ENCODE results near the gene SOX14. TPM values are rescaled to one million over a fixed set of nuclear protein-coding genes. Genes with fewer than 3 reads are reported as not detected.

The SOX14 gene
- total RNA-seq, 4 donors from 2014 or later = 0.14 TPM; not detected in 3

DNA sequence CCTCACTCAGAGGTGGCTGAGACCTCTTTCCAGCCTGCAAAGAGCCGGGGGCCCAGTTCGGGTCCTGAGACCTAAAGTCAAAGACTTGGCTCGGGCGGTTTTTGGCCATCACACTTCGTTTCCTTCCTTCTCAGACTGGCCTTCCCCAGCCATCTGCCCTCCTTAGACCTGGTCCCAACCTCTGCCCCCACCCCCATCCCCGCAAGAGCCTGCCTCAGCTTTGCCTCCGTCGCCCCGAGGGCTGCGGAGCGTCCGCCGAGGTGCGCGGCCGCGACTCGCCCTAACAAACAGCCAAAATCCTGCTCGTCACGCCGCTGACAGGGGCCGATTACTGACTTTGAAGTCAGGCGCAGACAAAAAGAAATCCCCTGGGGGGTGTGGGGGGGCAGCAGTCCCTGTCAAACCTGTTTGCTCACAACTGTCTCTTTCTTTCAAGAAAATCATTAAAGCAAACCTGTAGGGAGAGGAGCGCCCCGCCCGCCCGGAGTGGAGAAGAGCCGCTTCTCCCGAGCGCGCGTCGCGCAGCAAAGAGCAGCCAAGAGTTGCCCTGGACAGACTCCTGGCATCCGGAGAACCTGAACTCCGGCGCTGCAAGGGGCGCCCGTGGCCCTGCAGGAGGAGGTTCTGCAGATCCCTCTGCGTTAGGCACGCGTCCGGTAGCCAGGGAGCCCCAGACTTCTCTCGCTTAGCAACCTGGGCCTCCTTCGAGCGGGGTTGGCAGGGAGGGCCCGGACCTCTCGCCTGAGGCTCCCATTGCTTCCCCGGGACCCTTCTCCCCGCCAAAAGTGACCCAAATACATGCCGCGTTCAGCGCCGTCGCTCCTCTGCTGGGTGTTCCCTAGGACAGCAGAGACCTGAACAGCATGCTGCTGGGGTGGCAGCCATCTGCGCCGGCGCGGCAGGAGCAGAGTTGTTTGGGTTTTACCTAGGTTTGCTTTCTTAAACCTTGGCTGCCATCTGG, 4.5 kb downstream of the SOX14 start:
- Histone ChIP-seq H3K4me1 (peaks cover 0 to 23% of the 10 kb centered on the region in 2 donors), H3K27me3 (peaks cover 0 to 87% of the 10 kb centered on the region in 2 donors), H3K27ac (no peak overlapping the region), H3K4me3 (peak overlapping the region in 1 of 2 donors; percentile 13), H3K9me3 (no peaks in the 10 kb centered on the region), H3K36me3 (no peaks in the 10 kb centered on the region)
- TF ChIP-seq POLR2A (IDR thresholded peaks at IDR 0.05) = no peak
- TF ChIP-seq, protein P1, sequence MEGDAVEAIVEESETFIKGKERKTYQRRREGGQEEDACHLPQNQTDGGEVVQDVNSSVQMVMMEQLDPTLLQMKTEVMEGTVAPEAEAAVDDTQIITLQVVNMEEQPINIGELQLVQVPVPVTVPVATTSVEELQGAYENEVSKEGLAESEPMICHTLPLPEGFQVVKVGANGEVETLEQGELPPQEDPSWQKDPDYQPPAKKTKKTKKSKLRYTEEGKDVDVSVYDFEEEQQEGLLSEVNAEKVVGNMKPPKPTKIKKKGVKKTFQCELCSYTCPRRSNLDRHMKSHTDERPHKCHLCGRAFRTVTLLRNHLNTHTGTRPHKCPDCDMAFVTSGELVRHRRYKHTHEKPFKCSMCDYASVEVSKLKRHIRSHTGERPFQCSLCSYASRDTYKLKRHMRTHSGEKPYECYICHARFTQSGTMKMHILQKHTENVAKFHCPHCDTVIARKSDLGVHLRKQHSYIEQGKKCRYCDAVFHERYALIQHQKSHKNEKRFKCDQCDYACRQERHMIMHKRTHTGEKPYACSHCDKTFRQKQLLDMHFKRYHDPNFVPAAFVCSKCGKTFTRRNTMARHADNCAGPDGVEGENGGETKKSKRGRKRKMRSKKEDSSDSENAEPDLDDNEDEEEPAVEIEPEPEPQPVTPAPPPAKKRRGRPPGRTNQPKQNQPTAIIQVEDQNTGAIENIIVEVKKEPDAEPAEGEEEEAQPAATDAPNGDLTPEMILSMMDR (IDR thresholded peaks at IDR 0.05) = no peak
- DNase-seq = no peak
- intact Hi-C loops (cut with DNase I; ENCODE audit: low total_unique reads) = no loop called here

GRCh38 chr3:137769322-137770065, 5.4 kb downstream of the SOX14 start:
- Histone ChIP-seq H3K27me3 (peaks cover 0 to 95% of the 10 kb centered on the region in 2 donors), H3K4me1 (peaks cover 0 to 23% of the 10 kb centered on the region in 2 donors), H3K9me3 (no peaks in the 10 kb centered on the region), H3K36me3 (no peaks in the 10 kb centered on the region), H3K27ac (no peak overlapping the region), H3K4me3 (no peak overlapping the region)
- intact Hi-C loops (cut with DNase I; ENCODE audit: low total_unique reads) = no loop called here
- TF ChIP-seq, protein P1 (IDR thresholded peaks at IDR 0.05) = no peak
- TF ChIP-seq POLR2A (IDR thresholded peaks at IDR 0.05) = no peak
- no peak for DNase-seq

- no peaks in the 10 kb centered on the region for H3K9me3 ChIP-seq
Measured at GRCh38 chr3:137770066-137770834, 6.1 kb downstream of the SOX14 start.

GRCh38 chr3:137770835-137771399, 6.8 kb downstream of the SOX14 start:
- no peak overlapping the region for H3K4me3 ChIP-seq

More at GRCh38 chr3:137770066-137770834, 6.1 kb downstream of the SOX14 start:
- H3K4me1 ChIP-seq = peaks cover 0 to 23% of the 10 kb centered on the region in 2 donors
- TF ChIP-seq POLR2A (IDR thresholded peaks at IDR 0.05) = no peak
- TF ChIP-seq, protein P1 (IDR thresholded peaks at IDR 0.05) = no peak
- no peaks in the 10 kb centered on the region for H3K36me3 ChIP-seq
- peaks cover 0 to 90% of the 10 kb centered on the region in 2 donors for H3K27me3 ChIP-seq
- intact Hi-C loops (cut with DNase I; ENCODE audit: low total_unique reads) = no loop called here
- DNase-seq = no peak
- H3K27ac ChIP-seq = no peak overlapping the region
- no peak overlapping the region for H3K4me3 ChIP-seq

More at GRCh38 chr3:137770835-137771399, 6.8 kb downstream of the SOX14 start:
- Histone ChIP-seq H3K27me3 (peaks cover 0 to 85% of the 10 kb centered on the region in 2 donors), H3K27ac (no peak overlapping the region), H3K4me1 (peaks cover 0 to 23% of the 10 kb centered on the region in 2 donors), H3K9me3 (no peaks in the 10 kb centered on the region), H3K36me3 (no peaks in the 10 kb centered on the region)
- TF ChIP-seq, protein P1 (IDR thresholded peaks at IDR 0.05) = no peak
- TF ChIP-seq POLR2A (IDR thresholded peaks at IDR 0.05) = no peak
- intact Hi-C loops (cut with DNase I; ENCODE audit: low total_unique reads) = no loop called here
- no peak for DNase-seq
